Neural progenitor cell (in vitro differentiated cells): ENCODE data around the gene LIMD2. TPM values are rescaled to one million over a fixed set of nuclear protein-coding genes. Genes with fewer than 3 reads are reported as not detected.

Experiments used
- DNase-seq: peaks from one replicate; pipeline ENCODE4 v3.0.0-alpha.2; 2016; ENCODE audit warnings: low spot score
- H2AFZ ChIP-seq: fragments of 200-600 bp; sonication (generic); replicated peaks from 2 replicates; pipeline ENCODE4 v1.6.1; 2016; ENCODE audit warnings: antibody characterized with exemption
- H3F3A ChIP-seq: fragments of 200-600 bp; sonication (generic); 2 replicates; pipeline ENCODE4 v1.6.1; 2016; ENCODE audit warnings: antibody characterized with exemption, low read depth
- H3K27ac ChIP-seq: fragments of 200-600 bp; sonication (generic); 2 replicates; pipeline ENCODE4 v1.5.1; 2016; ENCODE audit warnings: mild to moderate bottlenecking
- H3K27me3 ChIP-seq: fragments of 200-600 bp; sonication (generic); 2 replicates; pipeline ENCODE4 v1.6.1; 2016; ENCODE audit warnings: mild to moderate bottlenecking, moderate library complexity
- H3K36me3 ChIP-seq: fragments of 200-600 bp; sonication (generic); 2 replicates; pipeline ENCODE4 v1.5.1; 2016
- H3K4me1 ChIP-seq: fragments of 200-600 bp; sonication (generic); 2 replicates; pipeline ENCODE4 v1.6.1; 2016; ENCODE audit warnings: mixed run types
- H3K4me2 ChIP-seq: fragments of 200-600 bp; sonication (generic); 2 replicates; pipeline ENCODE4 v1.6.1; 2016
- H3K4me3 ChIP-seq: fragments of 200-600 bp; sonication (generic); 2 replicates; pipeline ENCODE4 v1.5.1; 2016
- H3K79me2 ChIP-seq: fragments of 200-600 bp; sonication (generic); 2 replicates; pipeline ENCODE4 v1.6.1; 2016; ENCODE audit warnings: low read depth
- H3K9ac ChIP-seq: fragments of 200-600 bp; sonication (generic); 2 replicates; pipeline ENCODE4 v1.6.1; 2016
- H3K9me3 ChIP-seq: fragments of 200-600 bp; sonication (generic); 2 replicates; pipeline ENCODE4 v1.5.1; 2016; ENCODE audit warnings: low read depth
- H4K20me1 ChIP-seq: fragments of 200-600 bp; sonication (generic); 2 replicates; pipeline ENCODE4 v1.6.1; 2016; ENCODE audit warnings: low read depth
- H3K27ac Mint-ChIP-seq: 3 replicates; pipeline ENCODE4 v1.8.0; 2021; ENCODE audit warnings: mixed read lengths
- H3K27me3 Mint-ChIP-seq: 2 replicates; pipeline ENCODE4 v1.8.0; 2022; ENCODE audit warnings: low read depth, mild to moderate bottlenecking, inconsistent platforms, moderate library complexity, mixed read lengths; ENCODE audit not compliant: insufficient read depth
- H3K36me3 Mint-ChIP-seq: 3 replicates; pipeline ENCODE4 v1.8.0; 2021; ENCODE audit warnings: mixed read lengths
- H3K4me1 Mint-ChIP-seq: 3 replicates; pipeline ENCODE4 v1.8.0; 2021; ENCODE audit warnings: mixed read lengths
- H3K4me3 Mint-ChIP-seq: 3 replicates; pipeline ENCODE4 v1.8.0; 2021; ENCODE audit warnings: mild to moderate bottlenecking, moderate library complexity, mixed read lengths
- H3K9me3 Mint-ChIP-seq: 3 replicates; pipeline ENCODE4 v1.8.0; 2020; ENCODE audit warnings: mixed read lengths
- CTCF ChIP-seq: fragments of 200-600 bp; sonication (generic); IDR thresholded peaks from 2 replicates; pipeline ENCODE4 v1.5.1; 2017; ENCODE audit warnings: antibody characterized with exemption, mild to moderate bottlenecking
- EZH2 ChIP-seq: fragments of 200-600 bp; sonication (generic); IDR thresholded peaks from 2 replicates; pipeline ENCODE4 v1.6.1; 2017; ENCODE audit warnings: antibody characterized with exemption, mild to moderate bottlenecking, moderate library complexity
- EZH2phosphoT487 ChIP-seq: fragments of 200-600 bp; sonication (generic); IDR thresholded peaks from 2 replicates; pipeline ENCODE4 v1.6.1; 2017; ENCODE audit warnings: antibody characterized with exemption
- total RNA-seq: library from RNA; depleted of rRNA; stranded (reverse); fragments of >200 nt; gene quantifications from 2 replicates; pipeline ENCODE4 v1.2.3, GENCODE V29; 2015; ENCODE audit warnings: low replicate concordance

The LIMD2 gene
- total RNA-seq, 1 donor from 2014 or later: 7.0 TPM

GRCh38 chr17:63658366-63658765, 41.6 kb downstream of the LIMD2 start:
- no peak overlapping the region for H2AFZ ChIP-seq
- H3K27ac ChIP-seq: no peak overlapping the region
- H3K9ac ChIP-seq: no peak overlapping the region
- no peak for DNase-seq
- H3K4me3 ChIP-seq: no peak overlapping the region
- peaks cover 21% of the 10 kb centered on the region for H3K36me3 Mint-ChIP-seq
- peaks cover 7% of the 10 kb centered on the region for H3K4me1 Mint-ChIP-seq
- no peaks in the 10 kb centered on the region for H3K9me3 Mint-ChIP-seq
- H3K27ac Mint-ChIP-seq: no peak overlapping the region
- peaks cover 2% of the 10 kb centered on the region for H3K27me3 Mint-ChIP-seq
- H3K79me2 ChIP-seq: no peaks in the 10 kb centered on the region
- no peaks in the 10 kb centered on the region for H3K27me3 ChIP-seq
- H3K9me3 ChIP-seq: no peaks in the 10 kb centered on the region
- no peaks in the 10 kb centered on the region for H3K36me3 ChIP-seq
- no peaks in the 10 kb centered on the region for H3K4me1 ChIP-seq
- no peak overlapping the region for H3K4me3 Mint-ChIP-seq
- TF ChIP-seq CTCF (no peak), EZH2 (no peak), EZH2phosphoT487 (no peak)
- H4K20me1 ChIP-seq: no peaks in the 10 kb centered on the region
- H3F3A ChIP-seq: peaks cover 4% of the 10 kb centered on the region
- H3K4me2 ChIP-seq: no peak overlapping the region

- no peak overlapping the region for H3K27ac ChIP-seq
- H3K27ac Mint-ChIP-seq: no peak overlapping the region
- H3K4me2 ChIP-seq: no peak overlapping the region
- TF ChIP-seq EZH2phosphoT487: no peak
- TF ChIP-seq CTCF: no peak
- no peak for TF ChIP-seq EZH2
- no peaks in the 10 kb centered on the region for H3K9me3 ChIP-seq
- peaks cover 21% of the 10 kb centered on the region for H3K36me3 Mint-ChIP-seq
- H3K4me3 ChIP-seq: no peak overlapping the region
- no peaks in the 10 kb centered on the region for H4K20me1 ChIP-seq
- no peak overlapping the region for H3K9ac ChIP-seq
- no peak for DNase-seq
- peaks cover 7% of the 10 kb centered on the region for H3K4me1 Mint-ChIP-seq
- peaks cover 2% of the 10 kb centered on the region for H3K27me3 Mint-ChIP-seq
- no peak overlapping the region for H2AFZ ChIP-seq
- H3K4me3 Mint-ChIP-seq: no peak overlapping the region
- H3K79me2 ChIP-seq: no peaks in the 10 kb centered on the region
- peaks cover 4% of the 10 kb centered on the region for H3F3A ChIP-seq
- no peaks in the 10 kb centered on the region for H3K9me3 Mint-ChIP-seq
- H3K36me3 ChIP-seq: no peaks in the 10 kb centered on the region
- no peaks in the 10 kb centered on the region for H3K4me1 ChIP-seq
- H3K27me3 ChIP-seq: no peaks in the 10 kb centered on the region
Measured at GRCh38 chr17:63657786-63658185, 42.1 kb downstream of the LIMD2 start.

DNA sequence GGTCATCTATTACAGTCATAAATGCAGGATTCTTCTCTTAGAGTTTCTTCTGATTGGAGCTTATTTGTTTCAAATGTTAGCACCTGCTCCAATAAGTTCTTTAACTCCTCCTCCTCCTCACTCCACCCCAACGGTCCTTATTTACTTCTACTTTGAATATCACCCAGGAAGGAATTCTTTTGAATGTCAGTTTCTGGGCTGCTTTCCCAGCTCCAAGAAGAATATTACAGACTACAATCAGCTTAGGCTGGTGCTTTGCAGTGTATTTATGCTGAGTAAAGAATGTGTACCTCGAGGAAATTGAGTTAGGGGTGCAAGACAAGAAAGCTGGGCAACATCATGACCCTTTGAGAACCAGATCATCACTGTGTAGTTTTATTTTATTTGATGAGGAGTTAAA, 46.9 kb downstream of the LIMD2 start:
- Mint-ChIP-seq H3K36me3 (peaks cover 12% of the 10 kb centered on the region), H3K9me3 (no peaks in the 10 kb centered on the region)
- H3K9me3 ChIP-seq: no peaks in the 10 kb centered on the region

More for the DNA sequence above, 46.9 kb downstream of the LIMD2 start:
- Histone ChIP-seq H2AFZ (no peak overlapping the region), H3K9ac (no peak overlapping the region), H3K36me3 (no peaks in the 10 kb centered on the region), H3K27me3 (no peaks in the 10 kb centered on the region), H3K27ac (no peak overlapping the region), H3K4me2 (no peak overlapping the region), H3K79me2 (no peaks in the 10 kb centered on the region), H3K4me1 (peaks cover under 1% of the 10 kb centered on the region), H3K4me3 (no peak overlapping the region), H4K20me1 (no peaks in the 10 kb centered on the region), H3F3A (peaks cover under 1% of the 10 kb centered on the region)
- no peak for DNase-seq
- peaks cover 2% of the 10 kb centered on the region for H3K27me3 Mint-ChIP-seq
- H3K4me3 Mint-ChIP-seq: no peak overlapping the region
- peaks cover 7% of the 10 kb centered on the region for H3K4me1 Mint-ChIP-seq
- no peak for TF ChIP-seq CTCF
- no peak for TF ChIP-seq EZH2phosphoT487
- no peak for TF ChIP-seq EZH2
- no peak overlapping the region for H3K27ac Mint-ChIP-seq
